ENCODE results near the gene MYO7B.

MYO7B gene

GRCh38 chr2:127683056-127683455 is 147.6 kb downstream of the MYO7B start:
- H3K4me3 ChIP-seq (ENCODE audit: low read depth, low read length), result no peak overlapping the region
- no peak for TF ChIP-seq CTCF (conservative IDR thresholded peaks at IDR 0.05; ENCODE audit: low read depth, low read length)
- no peak for DNase-seq (ENCODE audit: low read depth)

- no peak for TF ChIP-seq CTCF (conservative IDR thresholded peaks at IDR 0.05; ENCODE audit: low read depth, low read length)
- DNase-seq (ENCODE audit: low read depth), result peak; percentile 30
Observed at GRCh38 chr2:127683757-127684156, 148.3 kb downstream of the MYO7B start.

GRCh38 chr2:127685410-127686080 is 150.1 kb downstream of the MYO7B start:
- no peak for TF ChIP-seq CTCF (conservative IDR thresholded peaks at IDR 0.05; ENCODE audit: low read depth, low read length)
- no peak overlapping the region for H3K4me3 ChIP-seq (ENCODE audit: low read depth, low read length)
- no peak for DNase-seq (ENCODE audit: low read depth)

More at GRCh38 chr2:127683757-127684156, 148.3 kb downstream of the MYO7B start:
- no peak overlapping the region for H3K4me3 ChIP-seq (ENCODE audit: low read depth, low read length)

All from choroid plexus epithelial cell (primary cell).